Ammon's horn (tissue), 1 donor: Measurements from ENCODE around the gene SLC16A10.
"Not testable (repeated sequence)": the region's sequence is repeated elsewhere in the genome, so short reads cannot be mapped to it uniquely, and the experiment has no call there.

Experiments used
- DNase-seq: peaks from one replicate; pipeline ENCODE4 v3.0.0-alpha.2; 2016; ENCODE audit warnings: low spot score

SLC16A10 gene

GRCh38 chr6:111185954-111186353, 98.7 kb downstream of the SLC16A10 start:
- DNase-seq: no peak

DNA sequence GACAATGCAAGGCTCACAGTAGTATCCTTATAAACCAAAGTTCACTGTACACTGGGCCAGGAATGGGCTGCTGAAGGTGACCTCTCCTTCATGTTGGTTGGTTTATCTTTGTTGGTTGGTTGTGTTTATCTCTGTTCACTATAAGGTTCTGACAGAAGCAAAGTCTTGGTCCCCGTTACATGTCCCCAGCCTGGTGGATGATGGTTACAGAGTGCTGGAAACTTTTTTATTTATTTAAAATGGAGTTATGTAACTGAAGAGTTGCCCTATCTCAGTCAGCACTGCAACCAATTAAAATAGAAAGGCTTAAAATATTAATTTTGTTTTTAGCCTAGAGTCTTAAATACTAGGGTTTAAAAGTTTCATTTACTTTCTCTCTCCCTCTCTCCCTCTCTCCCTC, 100.6 kb downstream of the SLC16A10 start:
- no peak for DNase-seq

DNA sequence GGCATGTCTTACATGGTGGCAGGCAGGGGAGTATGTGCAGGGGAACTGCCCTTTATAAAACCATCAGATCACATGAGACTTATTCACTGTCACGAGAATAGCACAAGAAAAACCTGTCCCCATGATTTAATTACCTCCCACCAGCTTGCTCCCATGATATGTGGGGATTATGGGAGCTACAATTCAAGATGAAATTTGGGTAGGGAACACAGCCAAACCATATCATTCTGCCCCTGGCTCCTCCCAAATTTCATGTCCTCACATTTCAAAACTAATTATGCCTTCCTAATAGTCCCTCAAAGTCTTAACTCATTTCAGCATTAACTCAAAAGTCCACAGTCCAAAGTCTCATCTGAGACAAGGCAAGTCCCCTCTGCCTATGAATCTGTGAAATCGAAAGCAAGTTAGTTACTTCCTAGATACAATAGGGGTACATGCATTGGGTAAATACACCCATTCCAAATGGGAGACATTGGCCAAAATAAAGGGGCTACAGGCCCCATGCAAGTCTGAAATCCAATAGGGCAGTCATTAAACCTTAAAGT, 102.4 kb downstream of the SLC16A10 start:
- not testable (repeated sequence) for DNase-seq

- DNase-seq: no peak
Observed at GRCh38 chr6:111190637-111191036, 103.3 kb downstream of the SLC16A10 start.

GRCh38 chr6:111191136-111191535, 103.8 kb downstream of the SLC16A10 start:
- not testable (repeated sequence) for DNase-seq

DNA sequence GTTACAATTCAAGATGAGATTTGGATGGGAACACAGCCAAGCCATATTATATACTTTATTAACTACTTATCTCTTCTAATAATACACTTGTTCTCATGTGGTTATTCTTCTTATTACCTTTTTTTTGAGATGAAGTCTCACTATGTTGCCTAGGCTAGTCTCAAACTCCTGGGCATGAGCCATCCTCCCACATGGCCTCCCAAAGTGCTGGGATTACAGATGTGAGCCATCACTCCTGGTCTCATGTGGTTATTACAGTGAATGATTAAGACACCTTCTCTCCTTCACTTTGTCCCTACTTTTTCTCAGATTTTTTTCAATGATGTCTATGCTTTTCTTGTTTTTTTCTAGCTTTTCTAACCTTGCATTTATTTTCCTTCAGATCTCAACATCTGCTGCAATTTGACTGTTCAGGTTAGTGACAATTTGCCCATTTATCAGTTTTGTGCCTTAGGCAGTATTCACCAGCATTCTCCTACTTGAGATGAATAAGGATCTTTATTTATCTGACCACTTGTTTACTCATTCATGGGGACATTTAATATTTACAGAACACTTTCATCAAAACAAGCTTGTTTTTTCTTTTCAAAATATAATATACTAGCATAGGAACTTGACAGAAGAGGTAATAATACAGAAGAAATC, 105.7 kb downstream of the SLC16A10 start:
- DNase-seq: no peak

GRCh38 chr6:111195656-111196055, 108.4 kb downstream of the SLC16A10 start:
- no peak for DNase-seq

DNA sequence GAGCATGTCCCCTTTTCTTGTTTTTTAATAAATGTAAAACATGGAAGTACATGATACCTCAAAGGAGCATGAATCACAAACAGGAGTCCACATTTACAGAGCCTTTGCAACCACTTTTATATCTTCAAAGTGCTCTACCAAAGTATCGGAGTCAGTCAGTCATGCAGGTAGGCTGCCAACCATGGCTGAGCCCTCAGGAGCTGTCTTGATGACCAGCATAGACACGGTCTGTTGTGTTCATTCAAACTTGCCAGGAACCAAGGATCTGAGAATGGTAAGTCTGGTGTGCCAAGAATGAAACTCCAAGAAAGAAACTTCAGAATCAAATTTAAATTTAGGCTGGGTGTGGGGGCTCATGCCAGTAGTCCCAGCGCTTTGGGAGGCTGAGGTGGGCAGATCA, 111.5 kb downstream of the SLC16A10 start:
- DNase-seq: no peak

DNA sequence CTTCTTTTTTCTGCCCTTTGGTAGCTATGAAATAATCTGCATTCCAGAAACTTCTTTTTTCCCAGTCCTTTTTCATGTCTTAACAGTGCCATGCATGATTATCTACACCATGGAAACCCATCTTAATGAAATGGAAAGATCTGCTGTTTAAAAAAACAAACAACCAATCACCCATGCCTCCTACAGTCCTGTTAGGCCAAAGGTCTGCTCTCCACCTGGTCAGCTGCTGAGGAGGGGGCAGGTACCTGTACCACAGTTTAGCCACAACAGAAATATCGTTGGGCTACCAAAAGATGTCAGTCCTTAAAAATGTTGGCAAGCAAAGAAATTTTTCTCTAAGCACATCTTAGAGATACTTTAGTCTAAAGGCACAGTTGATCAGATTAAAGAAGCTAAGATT, 112.6 kb downstream of the SLC16A10 start:
- no peak for DNase-seq

DNA sequence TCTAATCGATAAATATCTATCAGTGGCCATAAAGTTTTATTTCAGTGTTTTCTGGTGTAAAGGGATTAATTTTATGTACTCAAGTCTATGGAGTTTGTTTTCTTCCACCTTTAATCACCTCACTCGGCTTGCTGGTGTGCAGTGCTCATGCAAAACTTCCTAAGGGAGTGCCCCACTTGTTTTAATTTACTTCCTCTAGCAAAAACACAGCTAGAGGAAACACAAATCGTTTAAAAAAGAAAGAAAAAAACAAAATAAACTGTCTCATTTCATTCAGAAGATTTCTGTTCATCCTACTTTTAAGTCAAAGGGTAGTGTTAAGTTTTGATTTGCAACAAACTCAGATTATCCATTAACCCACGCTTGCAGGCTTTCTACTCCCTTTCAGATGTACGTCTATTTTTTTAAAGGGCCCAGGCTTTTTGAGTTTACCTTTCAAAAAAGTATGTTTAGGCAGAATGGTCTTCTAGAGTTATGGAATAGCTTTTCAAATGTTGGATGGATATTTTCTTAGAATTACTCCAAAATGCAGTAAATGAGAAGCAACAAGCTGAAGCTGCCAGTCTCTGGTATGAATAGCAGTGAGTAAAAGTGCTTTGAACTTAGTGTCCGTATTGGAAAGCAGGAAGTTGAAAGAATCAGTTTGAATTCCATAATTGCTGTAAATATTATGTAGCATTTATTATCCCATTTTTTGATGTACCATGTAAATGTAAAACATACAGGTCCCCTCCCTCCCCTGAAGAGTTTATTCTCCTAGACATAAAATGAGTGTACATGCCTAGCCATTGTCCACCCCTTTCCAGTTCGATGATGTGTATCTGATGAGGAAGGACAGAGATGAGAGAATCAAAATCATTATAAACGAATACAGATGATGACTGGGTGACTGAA, 113.3 kb downstream of the SLC16A10 start:
- no peak for DNase-seq

DNA sequence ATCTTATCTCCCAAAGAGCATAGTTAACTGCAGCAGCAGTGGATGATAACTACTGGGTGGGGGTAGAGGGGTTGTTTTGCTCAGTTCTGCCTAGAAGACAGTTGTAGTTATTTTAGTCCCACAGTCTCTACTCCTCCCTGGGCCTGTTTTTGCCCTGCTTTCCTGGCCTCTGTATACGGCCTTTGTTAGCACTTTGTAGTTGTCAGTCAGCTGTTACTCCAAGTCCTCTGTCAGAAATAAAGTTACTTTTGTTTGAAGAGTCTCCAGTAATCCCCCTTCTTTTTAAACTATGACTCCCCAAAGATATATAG, 113.9 kb downstream of the SLC16A10 start:
- DNase-seq: no peak

DNA sequence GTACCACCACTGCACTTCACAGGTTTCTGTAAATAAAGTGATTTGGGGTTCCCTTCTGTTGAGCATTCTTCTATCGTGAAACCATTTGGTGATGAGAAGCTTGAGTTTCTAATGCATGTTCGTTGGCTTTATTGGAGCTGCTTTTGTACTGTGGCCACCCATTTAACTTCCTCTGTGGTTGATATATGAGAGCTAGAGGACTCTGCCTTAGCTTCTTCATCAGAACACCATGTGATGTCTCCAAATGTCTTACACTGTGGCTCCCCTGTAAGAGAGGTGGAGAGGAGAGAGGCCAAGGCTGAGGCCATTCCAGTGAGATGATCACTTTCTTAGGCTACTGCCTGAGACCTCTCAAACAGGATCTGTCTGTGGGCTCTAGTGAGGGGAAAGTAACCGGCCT, 114.5 kb downstream of the SLC16A10 start:
- no peak for DNase-seq

GRCh38 chr6:111203539-111203938, 116.2 kb downstream of the SLC16A10 start:
- DNase-seq: not testable (repeated sequence)

GRCh38 chr6:111204305-111204704, 117.0 kb downstream of the SLC16A10 start:
- DNase-seq: no peak

DNA sequence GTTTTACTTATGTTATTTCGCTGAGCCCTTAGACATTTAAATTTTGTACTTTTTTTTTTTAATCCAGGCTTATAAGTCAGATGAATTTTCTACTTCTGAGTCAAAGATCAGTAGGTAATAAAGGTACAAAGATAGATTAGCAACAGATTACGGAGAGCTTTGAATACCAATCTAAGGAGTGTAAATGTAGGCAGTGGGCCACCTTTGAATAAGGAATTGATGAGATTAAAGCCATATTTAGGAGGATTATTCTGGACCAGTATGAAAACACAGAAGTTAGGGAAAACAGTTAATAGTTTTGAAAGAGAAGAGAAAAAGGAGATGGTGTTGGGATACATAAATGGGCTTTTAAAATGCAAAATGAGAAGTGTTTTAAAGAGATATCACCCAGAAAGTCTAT, 117.6 kb downstream of the SLC16A10 start:
- no peak for DNase-seq

GRCh38 chr6:111205502-111205901, 118.2 kb downstream of the SLC16A10 start:
- DNase-seq: no peak

DNA sequence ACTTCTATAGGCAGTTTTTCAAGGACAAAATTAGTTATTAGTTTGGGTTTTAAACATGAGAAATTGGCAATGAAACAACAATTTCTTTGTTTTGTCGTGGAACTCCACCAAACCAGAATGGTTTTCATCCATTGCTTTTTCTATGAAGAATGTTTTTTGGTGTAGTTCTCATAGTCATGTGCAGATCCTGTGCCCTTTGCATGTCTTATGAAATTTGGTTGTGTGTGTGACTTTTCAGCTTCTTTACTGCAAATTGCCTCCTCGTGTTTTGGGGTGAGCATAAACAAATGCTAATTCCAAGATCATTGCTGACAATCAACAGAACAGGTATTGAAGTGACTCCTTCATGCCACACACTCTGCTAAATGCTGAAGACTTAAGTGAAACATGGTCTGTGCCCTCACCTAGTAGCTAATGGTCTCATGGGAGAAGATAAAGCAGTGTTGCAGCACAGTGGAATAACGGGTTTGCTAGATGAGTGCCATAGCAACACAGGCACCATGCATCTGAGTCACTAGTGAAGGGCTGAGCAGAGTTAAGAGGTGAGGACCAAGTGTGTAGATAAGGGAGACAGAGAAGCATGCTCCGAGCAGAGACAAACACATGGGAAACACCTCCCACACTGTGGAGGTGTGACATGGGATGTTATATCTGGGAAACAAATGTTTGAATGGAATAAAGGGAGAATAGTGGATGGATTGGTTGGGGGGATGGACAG, 120.0 kb downstream of the SLC16A10 start:
- DNase-seq: peak; percentile 24

DNA sequence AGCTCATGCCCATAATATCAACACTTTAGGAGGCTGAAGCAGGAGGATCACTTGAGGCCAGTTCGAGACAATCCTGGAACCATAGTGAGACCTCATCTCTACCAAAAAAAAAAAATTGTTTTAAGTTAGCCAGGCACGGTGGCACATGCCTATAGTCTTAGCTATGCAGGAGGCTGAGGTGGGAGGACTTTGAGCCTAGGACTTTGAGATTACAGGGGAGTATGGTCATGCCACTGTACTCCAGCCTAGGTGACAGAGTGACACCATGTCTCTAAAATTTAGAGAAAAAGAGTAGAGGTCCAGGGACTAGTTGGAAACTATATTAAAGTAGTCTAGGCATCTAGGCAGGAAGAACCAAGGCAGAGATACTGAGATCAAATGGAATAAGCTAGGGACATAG, 121.6 kb downstream of the SLC16A10 start:
- no peak for DNase-seq

DNA sequence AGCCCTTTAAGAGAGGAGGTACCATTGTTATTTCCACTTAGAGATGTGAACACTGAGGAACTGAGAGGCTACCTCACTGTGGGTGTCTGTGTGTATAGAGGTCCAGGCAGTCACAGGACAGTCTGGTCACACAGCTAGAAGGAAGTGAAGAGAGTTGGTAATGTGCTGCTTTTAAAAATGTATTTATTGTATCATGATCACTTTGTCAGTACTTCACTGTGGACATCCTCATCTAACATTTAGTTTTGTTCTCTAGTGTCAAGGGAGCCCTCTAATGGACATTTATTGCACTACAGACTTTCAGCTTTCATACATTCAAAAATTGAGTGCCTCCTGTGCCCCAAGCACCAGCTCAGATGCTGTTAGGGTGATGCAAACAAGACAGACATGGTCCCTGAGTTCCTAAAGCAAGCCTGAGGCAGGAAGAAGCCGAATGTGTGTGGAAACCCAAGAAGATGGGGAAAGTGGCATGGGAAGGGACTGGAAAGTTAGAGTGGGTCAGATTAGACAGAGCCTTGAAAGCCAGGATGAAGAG, 123.0 kb downstream of the SLC16A10 start:
- DNase-seq: peak; percentile 71

GRCh38 chr6:111211411-111212030, 124.2 kb downstream of the SLC16A10 start:
- no peak for DNase-seq

DNA sequence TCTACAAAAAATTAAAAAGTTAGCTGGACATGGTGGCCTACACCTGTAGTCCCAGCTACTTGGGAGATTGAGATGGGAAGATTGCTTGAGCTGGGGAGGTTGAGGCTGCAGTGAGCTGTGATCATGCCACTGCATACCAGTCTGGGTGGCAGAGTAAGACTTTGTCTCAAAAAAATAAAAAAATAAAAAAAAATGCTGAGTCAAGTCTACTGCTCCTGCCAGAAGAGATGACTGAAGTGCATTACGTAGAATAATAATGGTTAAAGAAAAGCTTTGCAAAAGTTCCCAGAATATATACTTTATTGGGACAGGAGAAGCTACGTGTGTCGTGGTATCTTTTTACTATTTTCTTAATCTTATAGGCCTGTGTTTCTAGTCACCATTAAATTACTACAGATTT, 125.3 kb downstream of the SLC16A10 start:
- no peak for DNase-seq

- no peak for DNase-seq
Observed at GRCh38 chr6:111215131-111215530, 127.8 kb downstream of the SLC16A10 start.
